Chondrocyte (in vitro differentiated cells): ENCODE data around the gene TNIP1. TPM values are rescaled to one million over a fixed set of nuclear protein-coding genes. Genes with fewer than 3 reads are reported as not detected.
A peak's percentile ranks its signal among the peaks of the same experiment; 100 is the strongest.

ENCODE experiments used
- DNase-seq: peaks from one replicate; pipeline ENCODE4 v3.0.0; 2021; ENCODE audit warnings: mixed read lengths, low spot score
- H3K27ac Mint-ChIP-seq: one replicate; pipeline ENCODE4 v1.8.0; 2021; ENCODE audit warnings: mild to moderate bottlenecking, moderate library complexity, mixed read lengths; ENCODE audit not compliant: unreplicated experiment
- H3K27me3 Mint-ChIP-seq: 2 replicates; pipeline ENCODE4 v1.8.0; 2021; ENCODE audit warnings: low read depth, mixed read lengths
- H3K36me3 Mint-ChIP-seq: 2 replicates; pipeline ENCODE4 v1.8.0; 2021; ENCODE audit warnings: low read depth, mixed read lengths
- H3K4me1 Mint-ChIP-seq: 2 replicates; pipeline ENCODE4 v1.8.0; 2021; ENCODE audit warnings: low read depth, mild to moderate bottlenecking, mixed read lengths
- H3K4me3 Mint-ChIP-seq: one replicate; pipeline ENCODE4 v1.8.0; 2021; ENCODE audit warnings: mild to moderate bottlenecking, moderate library complexity, mixed read lengths; ENCODE audit not compliant: unreplicated experiment
- H3K9me3 Mint-ChIP-seq: 2 replicates; pipeline ENCODE4 v1.8.0; 2021; ENCODE audit warnings: low read depth, mixed read lengths
- total RNA-seq: library from RNA; stranded (reverse); gene quantifications from 3 replicates; pipeline ENCODE4 v1.2.1, GENCODE V29; 2021
- TF ChIP-seq, protein P1 (sequence below): fragments of 200-600 bp; sonication (generic); IDR thresholded peaks from 2 replicates; pipeline ENCODE4 v1.5.0; 2021; ENCODE audit warnings: antibody characterized with exemption, mild to moderate bottlenecking, moderate library complexity

The TNIP1 gene
- total RNA-seq, 1 donor from 2014 or later = 75.6 TPM

DNA sequence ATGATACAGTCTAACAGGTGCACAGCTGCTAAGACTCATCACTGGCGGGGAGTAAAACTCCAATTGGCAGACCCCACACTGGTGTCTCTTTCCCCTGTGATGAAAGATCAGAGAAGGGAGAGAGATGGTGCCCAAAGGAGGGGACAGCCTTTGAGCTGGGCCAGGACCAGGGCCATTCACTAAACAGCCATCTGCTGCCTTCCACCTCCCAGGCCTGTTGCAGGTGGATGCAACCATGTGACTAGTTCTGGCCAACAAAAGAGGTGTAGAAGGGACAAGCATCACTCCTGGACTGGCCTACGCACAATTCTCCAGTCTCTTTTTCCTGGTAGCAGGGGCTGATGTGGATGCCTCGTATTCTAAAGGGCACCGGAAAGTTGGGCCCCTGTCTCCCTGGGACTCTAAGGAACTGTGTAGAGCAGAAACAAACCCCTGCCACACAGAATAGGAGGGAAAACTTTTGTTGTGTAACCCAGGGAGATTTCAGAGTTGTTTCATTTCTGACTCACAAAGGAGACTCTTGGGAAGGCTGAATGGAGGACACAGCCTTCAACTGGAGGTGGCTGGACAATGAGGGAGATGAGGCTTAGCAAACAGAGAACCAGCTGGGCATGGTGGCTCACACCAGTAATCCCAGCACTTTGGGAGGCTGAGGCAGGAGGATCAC, 26.9 kb downstream of the TNIP1 start:
- peaks cover 8% of the 10 kb centered on the region for H3K4me1 Mint-ChIP-seq
- H3K9me3 Mint-ChIP-seq = no peaks in the 10 kb centered on the region
- DNase-seq = no peak
- no peak overlapping the region for H3K27ac Mint-ChIP-seq
- H3K27me3 Mint-ChIP-seq = no peaks in the 10 kb centered on the region
- TF ChIP-seq, protein P1, sequence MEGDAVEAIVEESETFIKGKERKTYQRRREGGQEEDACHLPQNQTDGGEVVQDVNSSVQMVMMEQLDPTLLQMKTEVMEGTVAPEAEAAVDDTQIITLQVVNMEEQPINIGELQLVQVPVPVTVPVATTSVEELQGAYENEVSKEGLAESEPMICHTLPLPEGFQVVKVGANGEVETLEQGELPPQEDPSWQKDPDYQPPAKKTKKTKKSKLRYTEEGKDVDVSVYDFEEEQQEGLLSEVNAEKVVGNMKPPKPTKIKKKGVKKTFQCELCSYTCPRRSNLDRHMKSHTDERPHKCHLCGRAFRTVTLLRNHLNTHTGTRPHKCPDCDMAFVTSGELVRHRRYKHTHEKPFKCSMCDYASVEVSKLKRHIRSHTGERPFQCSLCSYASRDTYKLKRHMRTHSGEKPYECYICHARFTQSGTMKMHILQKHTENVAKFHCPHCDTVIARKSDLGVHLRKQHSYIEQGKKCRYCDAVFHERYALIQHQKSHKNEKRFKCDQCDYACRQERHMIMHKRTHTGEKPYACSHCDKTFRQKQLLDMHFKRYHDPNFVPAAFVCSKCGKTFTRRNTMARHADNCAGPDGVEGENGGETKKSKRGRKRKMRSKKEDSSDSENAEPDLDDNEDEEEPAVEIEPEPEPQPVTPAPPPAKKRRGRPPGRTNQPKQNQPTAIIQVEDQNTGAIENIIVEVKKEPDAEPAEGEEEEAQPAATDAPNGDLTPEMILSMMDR = no peak
- H3K36me3 Mint-ChIP-seq = peaks cover 18% of the 10 kb centered on the region
- no peak overlapping the region for H3K4me3 Mint-ChIP-seq

DNA sequence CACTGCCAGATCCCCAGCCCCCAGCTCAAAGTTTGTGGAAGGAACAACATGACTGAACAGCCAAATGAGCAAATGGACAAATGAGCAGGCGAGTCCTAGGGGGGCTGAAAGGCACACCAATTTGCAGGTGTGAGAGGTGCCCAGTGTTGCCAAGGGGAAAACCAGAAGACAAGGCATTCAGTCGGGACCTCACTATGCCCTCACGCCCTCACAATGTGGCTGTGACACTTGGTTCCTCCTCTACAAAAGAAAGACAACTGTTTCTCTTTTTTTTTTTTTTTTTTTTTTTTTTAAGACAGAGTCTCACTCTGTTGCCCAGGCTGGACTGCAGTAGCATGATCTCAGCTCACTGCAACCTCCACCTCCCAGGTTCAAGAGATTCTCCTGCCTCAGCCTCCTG, 28.0 kb downstream of the TNIP1 start:
- Mint-ChIP-seq H3K9me3 (no peaks in the 10 kb centered on the region), H3K27me3 (no peaks in the 10 kb centered on the region), H3K36me3 (peaks cover 19% of the 10 kb centered on the region), H3K4me3 (no peak overlapping the region), H3K4me1 (peaks cover 8% of the 10 kb centered on the region), H3K27ac (no peak overlapping the region)
- TF ChIP-seq, protein P1 = no peak
- no peak for DNase-seq

DNA sequence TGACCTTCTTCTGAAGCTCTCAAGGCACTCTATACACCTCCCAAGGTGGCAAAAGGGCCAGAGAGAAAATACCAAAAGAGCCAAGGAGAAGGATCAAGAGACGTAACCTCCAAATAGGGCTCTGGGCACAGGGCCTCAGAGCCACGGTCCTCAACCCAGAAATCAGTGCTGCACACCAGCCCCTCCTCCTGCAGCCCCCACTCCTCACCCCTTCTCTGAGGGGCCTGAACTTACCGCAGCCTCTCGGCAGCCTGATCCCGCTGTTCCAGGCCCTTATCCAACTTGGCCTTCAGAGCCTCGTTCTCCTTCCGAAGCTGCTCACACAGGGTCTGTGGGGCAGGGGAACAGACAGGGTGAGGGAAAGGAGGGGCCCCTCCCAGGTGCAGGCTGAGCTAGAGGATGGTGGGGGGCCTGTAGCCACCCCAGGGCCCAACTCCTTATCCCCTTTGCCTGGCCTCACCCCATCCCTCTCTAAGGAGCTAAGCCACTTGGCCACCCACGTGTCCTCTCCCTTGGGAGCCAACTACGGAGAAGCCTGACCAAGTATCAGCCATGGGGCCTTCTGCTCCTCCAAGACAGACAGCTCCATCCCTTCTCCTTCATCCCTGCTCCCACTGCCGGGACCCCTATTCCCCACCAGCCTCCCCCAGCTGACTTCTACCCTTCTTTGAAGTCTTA, 28.8 kb downstream of the TNIP1 start:
- H3K4me3 Mint-ChIP-seq = no peak overlapping the region
- H3K27ac Mint-ChIP-seq = peak overlapping the region; percentile 45
- no peaks in the 10 kb centered on the region for H3K27me3 Mint-ChIP-seq
- DNase-seq = no peak
- H3K4me1 Mint-ChIP-seq = peaks cover 8% of the 10 kb centered on the region
- no peaks in the 10 kb centered on the region for H3K9me3 Mint-ChIP-seq
- TF ChIP-seq, protein P1 = peak; percentile 56
- peaks cover 17% of the 10 kb centered on the region for H3K36me3 Mint-ChIP-seq

DNA sequence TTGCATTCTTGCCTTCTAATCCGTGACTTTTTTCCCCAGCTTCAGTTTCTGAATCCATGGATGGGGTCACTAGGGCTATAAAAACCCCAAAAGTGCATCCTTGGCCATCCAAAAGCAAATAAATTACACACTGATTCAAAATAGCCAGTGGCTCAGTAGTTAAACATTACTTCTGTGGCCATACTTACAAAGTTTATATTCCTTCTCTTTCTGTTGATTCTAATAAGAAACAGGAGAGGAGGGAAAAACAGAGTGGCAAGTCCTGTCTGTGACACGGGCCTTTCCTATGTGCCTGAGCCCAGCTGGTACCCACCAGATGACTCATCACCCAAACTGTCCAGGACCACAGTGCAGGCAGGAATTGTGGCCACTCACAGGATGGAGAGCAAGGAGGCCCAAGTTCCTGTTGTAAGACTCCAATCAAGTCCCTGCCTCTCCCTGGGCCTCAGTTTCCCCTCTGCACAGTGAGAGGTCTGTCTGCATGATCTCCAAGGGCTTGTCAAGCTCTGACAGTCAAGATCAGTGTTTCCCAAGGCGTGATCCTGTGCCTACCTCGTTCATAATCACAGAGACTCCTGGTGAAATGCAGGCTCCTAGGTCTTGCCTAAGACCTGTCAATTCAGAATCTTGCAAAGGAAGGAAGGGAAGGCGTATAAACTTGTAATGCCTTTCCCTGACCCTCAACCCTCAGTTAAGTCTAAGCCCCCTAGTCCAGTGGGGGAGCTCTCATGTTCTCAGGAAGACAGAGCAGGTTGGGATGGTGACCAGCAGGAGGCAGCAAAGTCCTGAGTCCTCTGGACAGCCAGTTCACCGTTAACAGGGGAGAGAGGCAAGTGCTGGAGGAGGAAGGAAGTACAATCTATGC, 29.5 kb downstream of the TNIP1 start:
- Mint-ChIP-seq H3K9me3 (no peaks in the 10 kb centered on the region), H3K27me3 (no peaks in the 10 kb centered on the region), H3K36me3 (peaks cover 13% of the 10 kb centered on the region), H3K27ac (peak overlapping the region; percentile 36), H3K4me3 (no peak overlapping the region), H3K4me1 (peaks cover 8% of the 10 kb centered on the region)
- DNase-seq = no peak
- TF ChIP-seq, protein P1 = peak; percentile 93

DNA sequence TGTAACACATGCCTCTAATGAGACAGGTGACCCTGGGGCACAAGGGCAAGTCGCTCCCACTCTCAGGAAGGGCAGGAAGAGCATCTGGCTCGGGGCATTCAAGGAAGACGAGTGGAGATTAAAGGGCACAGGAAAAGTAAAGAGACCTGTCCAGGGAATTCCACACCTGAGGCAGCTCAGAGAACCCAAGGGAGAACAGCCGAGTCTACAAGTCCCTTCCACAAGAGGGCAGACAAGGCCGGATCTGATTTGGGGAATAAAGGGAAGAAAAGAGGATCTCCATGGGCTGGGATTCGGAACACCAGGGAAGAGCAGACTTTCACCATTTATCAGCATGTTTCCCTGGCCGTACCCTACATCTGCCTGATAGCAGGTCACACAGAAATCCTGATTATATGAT, 32.3 kb downstream of the TNIP1 start:
- Mint-ChIP-seq H3K27ac (no peak overlapping the region), H3K4me3 (no peak overlapping the region), H3K36me3 (peaks cover 18% of the 10 kb centered on the region), H3K27me3 (no peaks in the 10 kb centered on the region), H3K4me1 (peaks cover 8% of the 10 kb centered on the region), H3K9me3 (no peaks in the 10 kb centered on the region)
- no peak for DNase-seq
- TF ChIP-seq, protein P1 = peak; percentile 44
